Measurements from ENCODE around the gene SQSTM1. TPM values are rescaled to one million over a fixed set of nuclear protein-coding genes. Genes with fewer than 3 reads are reported as not detected.

Gene SQSTM1
- polyA plus RNA-seq, 1 experiment, result 366 TPM

DNA sequence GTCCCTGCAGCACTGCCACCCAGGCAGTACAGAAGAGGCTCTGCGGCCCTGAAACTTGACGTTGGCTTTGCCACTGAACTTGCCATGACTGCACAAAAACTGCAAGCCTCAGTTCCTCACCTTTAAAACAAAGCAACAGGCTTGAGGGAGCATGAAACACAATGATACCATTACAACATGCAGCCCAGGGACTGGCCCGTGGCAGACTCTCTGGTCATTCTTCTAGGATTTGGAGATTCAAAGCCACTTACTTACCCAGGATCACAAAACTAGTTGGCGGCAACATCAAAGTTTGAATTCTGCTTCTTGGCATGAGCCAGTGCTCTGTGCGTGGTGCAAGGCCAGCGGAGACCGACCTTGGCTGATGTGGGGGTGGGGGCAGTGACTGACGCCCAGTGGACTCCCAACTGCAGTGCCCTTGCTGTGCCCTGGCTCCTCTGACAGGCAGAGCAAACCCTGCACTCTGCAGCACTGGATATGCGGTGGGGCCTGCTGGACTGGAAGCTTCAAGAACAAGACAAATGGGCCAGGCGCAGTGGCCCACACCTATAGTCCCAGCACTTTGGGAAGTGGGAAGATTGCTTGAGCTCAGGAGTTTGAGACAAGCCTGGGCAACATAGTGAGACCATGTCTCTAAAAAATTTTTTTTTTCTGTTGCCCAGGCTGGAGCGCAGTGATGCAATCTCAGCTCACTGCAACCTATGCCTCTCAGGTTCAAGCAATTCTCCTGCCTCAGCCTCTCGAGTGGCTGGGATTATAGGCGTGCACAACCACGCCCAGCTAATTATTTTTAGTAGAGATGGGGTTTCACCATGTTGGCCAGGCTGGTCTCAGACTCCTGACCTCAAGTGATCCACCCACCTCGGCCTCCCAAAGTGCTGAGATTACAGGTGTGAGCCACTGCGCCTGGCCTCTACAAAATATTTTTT lies 18.9 kb downstream of the SQSTM1 start:
- POLR2A ChIA-PET, result interaction anchor here (0.6 to 0.7 kb wide), 2 partner anchors 13 to 83 kb away, joined by 5 read pairs; no protein-coding TSS in a partner anchor
- H3K27me3 ChIP-seq (ENCODE audit: control insufficient read depth, insufficient read depth, low read length), result no peaks in the 10 kb centered on the region
- DNase-seq (ENCODE audit: low read depth, low spot score), result no peak

DNA sequence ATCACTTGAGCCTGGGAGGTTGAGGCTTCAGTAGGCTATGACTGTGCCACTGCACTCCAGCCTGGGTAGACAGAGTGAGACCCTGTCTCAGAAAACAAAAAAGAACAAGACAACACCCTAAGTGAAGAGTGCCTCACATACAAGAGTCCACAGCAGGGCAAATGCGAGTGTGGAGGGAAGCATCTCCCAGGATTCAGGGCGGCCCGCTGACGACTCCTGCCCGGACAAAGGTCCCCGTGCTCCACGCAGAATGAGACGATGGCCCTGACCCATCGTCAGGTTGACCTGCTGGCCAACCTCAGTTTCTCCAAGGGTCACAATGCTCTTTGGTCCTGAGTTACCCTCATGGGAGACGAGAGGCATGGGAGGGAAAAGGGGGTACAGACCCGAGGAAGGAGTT lies 19.6 kb downstream of the SQSTM1 start:
- POLR2A ChIA-PET, result interaction anchor here (0.5 kb wide), 1 partner anchor 139 kb away, joined by 3 read pairs; no protein-coding TSS in a partner anchor
- no peak for DNase-seq (ENCODE audit: low read depth, low spot score)
- CTCF ChIA-PET, result no interaction called here
- TF ChIP-seq, protein P1, sequence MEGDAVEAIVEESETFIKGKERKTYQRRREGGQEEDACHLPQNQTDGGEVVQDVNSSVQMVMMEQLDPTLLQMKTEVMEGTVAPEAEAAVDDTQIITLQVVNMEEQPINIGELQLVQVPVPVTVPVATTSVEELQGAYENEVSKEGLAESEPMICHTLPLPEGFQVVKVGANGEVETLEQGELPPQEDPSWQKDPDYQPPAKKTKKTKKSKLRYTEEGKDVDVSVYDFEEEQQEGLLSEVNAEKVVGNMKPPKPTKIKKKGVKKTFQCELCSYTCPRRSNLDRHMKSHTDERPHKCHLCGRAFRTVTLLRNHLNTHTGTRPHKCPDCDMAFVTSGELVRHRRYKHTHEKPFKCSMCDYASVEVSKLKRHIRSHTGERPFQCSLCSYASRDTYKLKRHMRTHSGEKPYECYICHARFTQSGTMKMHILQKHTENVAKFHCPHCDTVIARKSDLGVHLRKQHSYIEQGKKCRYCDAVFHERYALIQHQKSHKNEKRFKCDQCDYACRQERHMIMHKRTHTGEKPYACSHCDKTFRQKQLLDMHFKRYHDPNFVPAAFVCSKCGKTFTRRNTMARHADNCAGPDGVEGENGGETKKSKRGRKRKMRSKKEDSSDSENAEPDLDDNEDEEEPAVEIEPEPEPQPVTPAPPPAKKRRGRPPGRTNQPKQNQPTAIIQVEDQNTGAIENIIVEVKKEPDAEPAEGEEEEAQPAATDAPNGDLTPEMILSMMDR (IDR thresholded peaks at IDR 0.05; ENCODE audit: low read depth, low read length), result no peak
- Histone ChIP-seq H3K4me3 (ENCODE audit: low read depth, low read length) (no peak overlapping the region), H3K27ac (ENCODE audit: low read depth, low read length) (peak overlapping the region; percentile 21), H3K9me3 (ENCODE audit: control insufficient read depth, insufficient read depth, low read length) (peaks cover 10% of the 10 kb centered on the region), H3K27me3 (ENCODE audit: control insufficient read depth, insufficient read depth, low read length) (no peaks in the 10 kb centered on the region)

More for the DNA sequence above, 18.9 kb downstream of the SQSTM1 start:
- Histone ChIP-seq H3K27ac (ENCODE audit: low read depth, low read length) (peak overlapping the region; percentile 21), H3K4me3 (ENCODE audit: low read depth, low read length) (no peak overlapping the region), H3K9me3 (ENCODE audit: control insufficient read depth, insufficient read depth, low read length) (peaks cover 6% of the 10 kb centered on the region)
- TF ChIP-seq, protein P1 (IDR thresholded peaks at IDR 0.05; ENCODE audit: low read depth, low read length), result no peak
- CTCF ChIA-PET, result no interaction called here

DNA sequence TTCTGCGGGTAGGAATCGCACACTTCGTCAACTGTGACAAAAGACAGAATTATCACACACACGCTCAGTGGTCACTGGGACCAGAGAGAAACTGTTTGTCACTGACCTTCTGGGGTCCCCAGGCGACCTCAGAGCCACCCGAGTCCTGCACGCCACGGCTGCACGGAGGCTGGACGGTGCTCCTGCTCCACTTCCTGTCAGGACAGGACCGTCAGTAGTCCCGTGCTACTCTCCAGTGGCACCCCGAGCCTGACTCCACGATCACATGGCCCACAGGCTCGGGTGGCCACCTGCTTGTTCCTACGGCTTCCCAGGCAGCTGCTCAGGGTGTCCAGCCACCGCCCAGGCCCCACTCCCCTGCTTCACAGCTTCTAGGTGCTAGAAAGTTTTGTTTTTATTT lies 20.1 kb downstream of the SQSTM1 start:
- ChIA-PET POLR2A (interaction anchor here (0.5 kb wide), 3 partner anchors 13 to 260 kb away, joined by 3 to 4 read pairs (median 3); no protein-coding TSS in a partner anchor), CTCF (no interaction called here)
- peaks cover 14% of the 10 kb centered on the region for H3K9me3 ChIP-seq (ENCODE audit: control insufficient read depth, insufficient read depth, low read length)
- DNase-seq (ENCODE audit: low read depth, low spot score), result no peak
- no peaks in the 10 kb centered on the region for H3K27me3 ChIP-seq (ENCODE audit: control insufficient read depth, insufficient read depth, low read length)
- H3K27ac ChIP-seq (ENCODE audit: low read depth, low read length), result no peak overlapping the region
- H3K4me3 ChIP-seq (ENCODE audit: low read depth, low read length), result no peak overlapping the region
- TF ChIP-seq, protein P1 (IDR thresholded peaks at IDR 0.05; ENCODE audit: low read depth, low read length), result no peak

DNA sequence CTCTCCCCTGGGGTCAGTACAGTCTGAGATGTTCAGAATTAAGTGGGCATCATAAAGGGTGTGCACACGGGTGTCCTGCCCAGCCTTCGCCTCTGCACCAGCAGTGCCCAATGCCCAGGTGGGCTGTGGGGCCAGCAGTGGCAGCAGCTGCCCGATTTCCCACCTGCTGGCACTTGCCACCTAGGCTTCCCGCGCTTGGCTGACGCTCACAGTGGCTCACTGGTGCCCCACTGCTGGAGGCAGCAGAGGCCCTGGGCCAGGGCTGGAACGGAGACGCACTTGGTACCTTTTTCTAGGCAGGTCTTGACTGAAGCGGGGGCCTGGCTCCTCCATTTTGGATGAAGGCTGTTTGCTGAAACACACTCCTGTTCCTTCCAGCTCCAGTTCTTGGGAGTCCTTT lies 20.9 kb downstream of the SQSTM1 start:
- ChIA-PET CTCF (no interaction called here), POLR2A (interaction anchor here (0.5 to 0.6 kb wide), 3 partner anchors 12 to 261 kb away, joined by 3 to 4 read pairs (median 3); no protein-coding TSS in a partner anchor)
- Histone ChIP-seq H3K27me3 (ENCODE audit: control insufficient read depth, insufficient read depth, low read length) (no peaks in the 10 kb centered on the region), H3K9me3 (ENCODE audit: control insufficient read depth, insufficient read depth, low read length) (peaks cover 20% of the 10 kb centered on the region), H3K4me3 (ENCODE audit: low read depth, low read length) (no peak overlapping the region), H3K27ac (ENCODE audit: low read depth, low read length) (no peak overlapping the region)
- TF ChIP-seq, protein P1 (IDR thresholded peaks at IDR 0.05; ENCODE audit: low read depth, low read length), result no peak
- no peak for DNase-seq (ENCODE audit: low read depth, low spot score)

DNA sequence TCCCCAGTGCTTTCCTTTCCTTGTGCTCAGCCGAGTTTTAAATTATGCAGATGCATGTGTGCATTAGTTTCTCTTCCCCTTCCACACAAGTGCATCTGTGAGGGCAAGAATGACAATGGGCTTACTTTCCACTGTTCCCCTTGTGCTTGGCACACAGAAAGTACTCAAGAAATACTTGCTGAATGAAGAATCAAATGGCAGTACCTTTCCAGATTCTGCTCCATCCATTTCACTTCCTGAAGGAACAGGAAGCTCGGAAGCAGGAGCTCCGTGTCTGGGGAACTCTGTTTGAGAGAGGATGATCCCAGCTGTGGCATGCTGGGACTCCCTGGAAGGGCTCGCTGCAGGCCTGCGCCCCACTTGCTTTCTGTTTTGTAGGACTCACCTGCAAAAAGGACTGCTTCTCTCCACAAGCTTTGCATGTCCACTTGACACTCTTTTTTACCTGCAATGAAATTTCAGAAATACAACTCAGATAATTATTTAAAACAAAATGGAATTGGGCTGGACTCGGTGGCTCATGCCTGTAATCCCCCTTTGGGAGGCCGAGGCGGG lies 32.4 kb downstream of the SQSTM1 start:
- no peaks in the 10 kb centered on the region for H3K27me3 ChIP-seq (ENCODE audit: control insufficient read depth, insufficient read depth, low read length)
- no peak overlapping the region for H3K4me3 ChIP-seq (ENCODE audit: low read depth, low read length)
- ChIA-PET POLR2A (interaction anchor here (0.6 to 0.7 kb wide), 2 partner anchors 12 to 14 kb away, joined by 3 to 5 read pairs; no protein-coding TSS in a partner anchor), CTCF (no interaction called here)
- H3K9me3 ChIP-seq (ENCODE audit: control insufficient read depth, insufficient read depth, low read length), result no peaks in the 10 kb centered on the region
- TF ChIP-seq, protein P1 (IDR thresholded peaks at IDR 0.05; ENCODE audit: low read depth, low read length), result no peak
- DNase-seq (ENCODE audit: low read depth, low spot score), result no peak
- H3K27ac ChIP-seq (ENCODE audit: low read depth, low read length), result no peak overlapping the region
